GM23248 (cell line): ENCODE results near the gene LAPTM5.

ENCODE experiments used
- EZH2 ChIP-seq: fragments of 200-600 bp; sonication (generic); IDR thresholded peaks from 2 replicates; pipeline ENCODE4 v1.6.1; 2018; ENCODE audit warnings: antibody characterized with exemption, mild to moderate bottlenecking; ENCODE audit not compliant: insufficient read depth, poor library complexity, severe bottlenecking
- EZH2phosphoT487 ChIP-seq: fragments of 200-600 bp; sonication (generic); IDR thresholded peaks from 2 replicates; pipeline ENCODE4 v1.6.1; 2018; ENCODE audit warnings: antibody characterized with exemption, moderate library complexity, mild to moderate bottlenecking, low read depth; ENCODE audit not compliant: insufficient read depth

DNA sequence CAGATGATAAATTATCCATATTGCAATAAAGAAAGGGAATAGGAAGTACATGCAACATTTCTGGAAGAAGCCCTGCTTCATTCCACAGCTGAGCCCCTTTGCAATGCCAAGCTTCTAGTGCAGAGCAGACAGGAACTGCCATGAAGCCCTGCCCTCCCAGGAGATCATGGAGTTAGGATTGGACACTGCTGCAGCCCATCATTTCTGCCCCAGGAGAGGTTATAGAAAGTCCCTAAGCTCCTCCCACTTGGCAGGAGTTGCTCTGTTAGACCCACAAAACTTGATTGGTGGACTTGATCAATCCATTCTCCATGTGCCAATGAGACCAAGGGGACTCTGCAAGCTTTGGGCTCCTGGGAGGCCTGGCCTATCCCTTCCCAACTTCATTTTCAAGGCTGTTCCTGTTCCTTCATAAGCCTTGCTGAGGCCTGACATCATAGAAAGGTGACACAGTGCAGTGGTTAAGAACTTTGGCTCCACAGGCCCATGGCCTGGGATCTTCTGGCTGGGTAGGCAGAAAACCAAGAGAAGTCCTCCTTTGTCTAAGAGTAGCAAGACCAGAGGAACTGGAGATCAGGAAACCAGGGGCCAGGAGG, 1.3 kb upstream of the LAPTM5 start:
- TF ChIP-seq EZH2 (no peak), EZH2phosphoT487 (no peak)
